Peyer's patch (tissue), 4 donors: Measurements from ENCODE around the gene SNX9. TPM values are rescaled to one million over a fixed set of nuclear protein-coding genes. Genes with fewer than 3 reads are reported as not detected.

ENCODE experiments used
- DNase-seq, 3 donors: peaks; one replicate each; pipeline ENCODE4 v3.0.0-alpha.2; 2017 to 2019
- H3K27ac ChIP-seq, 4 donors: fragments of 200-600 bp; sonication (generic); one replicate each; pipeline ENCODE4 v1.5.1; 2016 to 2019
- H3K27me3 ChIP-seq, 2 donors: fragments of 200-600 bp; sonication (generic); one replicate each; pipeline ENCODE4 v1.5.1; 2019
- H3K36me3 ChIP-seq, 3 donors: fragments of 200-600 bp; sonication (generic); one replicate each; pipeline ENCODE4 v1.5.1; 2016 to 2019
- H3K4me1 ChIP-seq, 4 donors: fragments of 200-600 bp; sonication (generic); one replicate each; pipeline ENCODE4 v1.5.1; 2016 to 2019
- H3K4me3 ChIP-seq, 4 donors: fragments of 200-600 bp; sonication (generic); 1 replicate in 3 of 4; 2 replicates in 1 of 4; pipeline ENCODE4 v1.5.1; 2016 to 2019; ENCODE audit warnings: mild to moderate bottlenecking in 1 of 4
- H3K9me3 ChIP-seq, 4 donors: fragments of 200-600 bp; sonication (generic); one replicate each; pipeline ENCODE4 v1.5.1; 2016 to 2019; ENCODE audit warnings: mild to moderate bottlenecking in 1 of 4
- POLR2A ChIP-seq, 2 donors: fragments of 450-650 bp; IDR thresholded peaks; one replicate each; pipeline ENCODE4 v1.5.1; 2017; ENCODE audit warnings: antibody characterized with exemption in 2 of 2, mild to moderate bottlenecking in 2 of 2, moderate library complexity in 2 of 2
- total RNA-seq, 4 donors: library from RNA; depleted of rRNA; stranded (reverse); fragments of >200 nt; gene quantifications; one replicate each; pipeline ENCODE4 v1.1.0, GENCODE V29; 2016
- TF ChIP-seq, protein P1 (sequence below), 6 experiments: fragments of 450-650 bp in 4 of 6; fragments of 200-600 bp in 2 of 6; sonication (generic) in 1 of 6; IDR thresholded peaks; one replicate each; pipeline ENCODE4 v1.5.1; 2017 to 2019; ENCODE audit warnings: antibody characterized with exemption in 6 of 6, mild to moderate bottlenecking in 3 of 6, moderate library complexity in 1 of 6

Gene SNX9
- total RNA-seq, 4 donors from 2014 or later: 49.8 to 59.1 (median 52.5) TPM

- Histone ChIP-seq H3K27me3 (no peaks in the 10 kb centered on the region), H3K27ac (no peak overlapping the region), H3K9me3 (no peaks in the 10 kb centered on the region), H3K4me1 (no peaks in the 10 kb centered on the region), H3K4me3 (no peak overlapping the region), H3K36me3 (no peaks in the 10 kb centered on the region)
- no peak for DNase-seq
- no peak for TF ChIP-seq POLR2A (IDR thresholded peaks at IDR 0.05)
- TF ChIP-seq, protein P1, sequence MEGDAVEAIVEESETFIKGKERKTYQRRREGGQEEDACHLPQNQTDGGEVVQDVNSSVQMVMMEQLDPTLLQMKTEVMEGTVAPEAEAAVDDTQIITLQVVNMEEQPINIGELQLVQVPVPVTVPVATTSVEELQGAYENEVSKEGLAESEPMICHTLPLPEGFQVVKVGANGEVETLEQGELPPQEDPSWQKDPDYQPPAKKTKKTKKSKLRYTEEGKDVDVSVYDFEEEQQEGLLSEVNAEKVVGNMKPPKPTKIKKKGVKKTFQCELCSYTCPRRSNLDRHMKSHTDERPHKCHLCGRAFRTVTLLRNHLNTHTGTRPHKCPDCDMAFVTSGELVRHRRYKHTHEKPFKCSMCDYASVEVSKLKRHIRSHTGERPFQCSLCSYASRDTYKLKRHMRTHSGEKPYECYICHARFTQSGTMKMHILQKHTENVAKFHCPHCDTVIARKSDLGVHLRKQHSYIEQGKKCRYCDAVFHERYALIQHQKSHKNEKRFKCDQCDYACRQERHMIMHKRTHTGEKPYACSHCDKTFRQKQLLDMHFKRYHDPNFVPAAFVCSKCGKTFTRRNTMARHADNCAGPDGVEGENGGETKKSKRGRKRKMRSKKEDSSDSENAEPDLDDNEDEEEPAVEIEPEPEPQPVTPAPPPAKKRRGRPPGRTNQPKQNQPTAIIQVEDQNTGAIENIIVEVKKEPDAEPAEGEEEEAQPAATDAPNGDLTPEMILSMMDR (IDR thresholded peaks at IDR 0.05): no peak
Observed at GRCh38 chr6:157778719-157779118, 44.3 kb upstream of the SNX9 start.

DNA sequence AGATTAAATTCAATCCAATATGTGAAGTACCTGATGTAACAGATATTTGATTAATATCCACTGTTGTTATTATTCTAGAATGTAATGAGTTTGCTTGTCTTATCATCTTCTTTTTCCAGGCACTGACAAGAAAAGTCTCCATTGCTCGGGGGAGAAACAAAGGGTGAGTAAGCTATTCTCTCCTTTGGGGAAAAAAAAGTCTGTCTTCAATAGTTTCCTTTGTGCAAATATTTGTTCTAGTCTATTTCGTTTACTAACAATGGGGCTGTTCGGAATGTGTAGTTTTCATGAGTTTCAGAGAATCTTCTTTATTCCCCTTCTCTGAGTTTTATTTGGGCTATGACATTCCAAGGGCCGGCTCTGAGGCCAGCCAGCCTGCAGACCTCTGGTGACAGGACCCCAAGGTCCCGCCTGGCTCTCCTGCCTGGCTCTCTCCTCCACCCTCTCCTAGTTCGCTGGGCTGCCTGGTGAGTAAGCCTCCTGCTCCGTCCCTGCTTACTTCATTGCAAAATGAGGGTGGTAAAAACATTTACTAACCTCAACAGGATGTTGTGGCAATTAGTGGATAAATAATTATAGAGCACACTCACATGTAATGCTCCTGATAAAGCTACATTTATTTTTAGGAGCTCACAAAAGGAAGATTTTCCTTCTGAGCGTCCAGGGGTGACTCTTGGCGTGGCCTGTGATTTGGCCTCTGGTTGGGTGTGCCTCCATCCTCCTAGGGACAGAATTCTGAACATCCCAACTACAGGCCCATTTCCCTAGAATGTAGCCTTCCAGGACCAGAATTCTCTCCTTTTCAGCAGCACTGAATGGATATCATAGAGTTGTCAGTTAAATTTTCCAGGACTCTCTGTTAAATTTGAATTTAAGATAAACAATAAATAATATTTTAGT lies 43.1 kb upstream of the SNX9 start:
- H3K4me3 ChIP-seq: no peak overlapping the region
- TF ChIP-seq POLR2A (IDR thresholded peaks at IDR 0.05): no peak
- TF ChIP-seq, protein P1 (IDR thresholded peaks at IDR 0.05): no peak
- no peak for DNase-seq
- no peaks in the 10 kb centered on the region for H3K27me3 ChIP-seq
- peak overlapping the region in 2 of 4 donors; percentile 7 to 19 for H3K27ac ChIP-seq
- no peaks in the 10 kb centered on the region for H3K9me3 ChIP-seq
- no peaks in the 10 kb centered on the region for H3K4me1 ChIP-seq
- no peaks in the 10 kb centered on the region for H3K36me3 ChIP-seq

- H3K36me3 ChIP-seq: no peaks in the 10 kb centered on the region
Observed at GRCh38 chr6:157785636-157786035, 37.4 kb upstream of the SNX9 start.

GRCh38 chr6:157786221-157786620 lies 36.8 kb upstream of the SNX9 start:
- TF ChIP-seq, protein P1 (IDR thresholded peaks at IDR 0.05): no peak
- TF ChIP-seq POLR2A (IDR thresholded peaks at IDR 0.05): no peak
- DNase-seq: no peak
- H3K27ac ChIP-seq: no peak overlapping the region
- H3K27me3 ChIP-seq: no peaks in the 10 kb centered on the region
- H3K36me3 ChIP-seq: no peaks in the 10 kb centered on the region
- H3K4me1 ChIP-seq: no peaks in the 10 kb centered on the region
- no peaks in the 10 kb centered on the region for H3K9me3 ChIP-seq
- no peak overlapping the region for H3K4me3 ChIP-seq

More at GRCh38 chr6:157785636-157786035, 37.4 kb upstream of the SNX9 start:
- no peaks in the 10 kb centered on the region for H3K9me3 ChIP-seq
- H3K4me3 ChIP-seq: no peak overlapping the region
- no peak overlapping the region for H3K27ac ChIP-seq
- no peak for DNase-seq
- H3K27me3 ChIP-seq: no peaks in the 10 kb centered on the region
- TF ChIP-seq, protein P1 (IDR thresholded peaks at IDR 0.05): no peak
- no peak for TF ChIP-seq POLR2A (IDR thresholded peaks at IDR 0.05)
- H3K4me1 ChIP-seq: no peaks in the 10 kb centered on the region

DNA sequence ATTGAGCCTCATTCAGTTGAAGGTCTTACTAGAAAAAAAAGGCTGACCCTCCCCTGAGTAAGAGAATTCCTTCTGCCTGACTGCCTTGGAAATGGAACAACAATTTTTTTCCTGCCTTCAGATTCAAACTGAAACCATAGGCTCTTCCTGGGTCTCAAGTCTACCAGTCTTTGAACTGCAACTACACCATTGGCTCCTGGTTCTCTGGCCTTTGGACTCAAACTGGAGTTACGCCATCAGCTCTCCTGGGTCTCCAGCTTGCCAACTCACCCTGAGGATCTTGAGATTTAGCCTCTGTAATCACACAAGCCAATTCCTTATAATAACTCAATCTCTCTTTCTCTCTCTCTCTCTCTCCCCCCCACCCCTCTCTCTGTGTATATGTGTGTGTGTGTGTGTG lies 36.0 kb upstream of the SNX9 start:
- peak overlapping the region in 2 of 4 donors; percentile 49 to 55 for H3K27ac ChIP-seq
- DNase-seq: peak in 2 of 3 donors; percentile 62 to 78
- no peak overlapping the region for H3K4me3 ChIP-seq
- H3K27me3 ChIP-seq: no peaks in the 10 kb centered on the region
- no peaks in the 10 kb centered on the region for H3K9me3 ChIP-seq
- TF ChIP-seq, protein P1 (IDR thresholded peaks at IDR 0.05): no peak
- TF ChIP-seq POLR2A (IDR thresholded peaks at IDR 0.05): no peak
- H3K36me3 ChIP-seq: no peaks in the 10 kb centered on the region
- no peaks in the 10 kb centered on the region for H3K4me1 ChIP-seq
